DOHH2 (cell line): ENCODE measurements around the gene SSTR4.

Experiments
- H3F3A ChIP-seq: fragments of 200-600 bp; sonication (generic), shearing (Covaris generic); 2 replicates; pipeline ENCODE4 v1.6.0; 2016; ENCODE audit warnings: antibody characterized with exemption, mild to moderate bottlenecking; ENCODE audit not compliant: control insufficient read depth, insufficient read depth
- H3K27ac ChIP-seq: fragments of 200-600 bp; sonication (generic); 2 replicates; pipeline ENCODE4 v1.5.1; 2014; ENCODE audit warnings: low read depth, mild to moderate bottlenecking, low read length, moderate library complexity
- H3K27me3 ChIP-seq: fragments of 200-600 bp; sonication (generic); 2 replicates; pipeline ENCODE4 v1.6.1; 2014; ENCODE audit warnings: mild to moderate bottlenecking, low read length, mixed read lengths; ENCODE audit not compliant: control insufficient read depth
- H3K36me3 ChIP-seq: fragments of 200-600 bp; sonication (generic); 2 replicates; pipeline ENCODE4 v1.6.1; 2014; ENCODE audit warnings: mild to moderate bottlenecking, low read length, moderate library complexity, mixed read lengths; ENCODE audit not compliant: control insufficient read depth
- H3K4me1 ChIP-seq: fragments of 200-600 bp; sonication (generic); 2 replicates; pipeline ENCODE4 v1.6.1; 2014; ENCODE audit warnings: mild to moderate bottlenecking, low read length, mixed read lengths; ENCODE audit not compliant: control insufficient read depth
- H3K4me2 ChIP-seq: fragments of 200-600 bp; sonication (generic); 2 replicates; pipeline ENCODE4 v1.6.0; 2014; ENCODE audit warnings: mild to moderate bottlenecking, low read length, moderate library complexity
- H3K4me3 ChIP-seq: fragments of 200-600 bp; sonication (generic); 2 replicates; pipeline ENCODE4 v1.5.1; 2014; ENCODE audit warnings: mild to moderate bottlenecking, low read length, mixed read lengths
- H3K79me2 ChIP-seq: fragments of 200-600 bp; sonication (generic); 2 replicates; pipeline ENCODE4 v1.6.1; 2014; ENCODE audit warnings: mild to moderate bottlenecking, low read length, mixed read lengths; ENCODE audit not compliant: control insufficient read depth
- H3K9me2 ChIP-seq: fragments of 200-600 bp; sonication (generic); replicated peaks from 2 replicates; pipeline ENCODE4 v1.6.1; 2014; ENCODE audit warnings: mild to moderate bottlenecking, low read length, mixed read lengths; ENCODE audit not compliant: control insufficient read depth
- H3K9me3 ChIP-seq: fragments of 200-600 bp; sonication (generic); 2 replicates; pipeline ENCODE4 v1.6.1; 2014; ENCODE audit warnings: antibody characterized with exemption, low read length, mixed read lengths; ENCODE audit not compliant: control insufficient read depth, insufficient read depth
- H4K20me1 ChIP-seq: fragments of 200-600 bp; sonication (generic); 2 replicates; pipeline ENCODE4 v1.6.0; 2014; ENCODE audit warnings: low read depth, mild to moderate bottlenecking, antibody characterized with exemption, low read length, moderate library complexity; ENCODE audit not compliant: control insufficient read depth, insufficient read depth
- EZH2phosphoT487 ChIP-seq: fragments of 200-600 bp; sonication (generic); IDR thresholded peaks from 2 replicates; pipeline ENCODE4 v1.6.1; 2017; ENCODE audit warnings: borderline replicate concordance, mild to moderate bottlenecking, antibody characterized with exemption, low read length, moderate library complexity, mixed read lengths
- TF ChIP-seq, protein P1 (sequence below): fragments of 200-600 bp; sonication (generic); IDR thresholded peaks from one replicate; pipeline ENCODE4 v1.5.1; 2014; ENCODE audit warnings: antibody characterized with exemption, mild to moderate bottlenecking, low read depth, low read length; ENCODE audit not compliant: poor library complexity, severe bottlenecking

SSTR4 gene

DNA sequence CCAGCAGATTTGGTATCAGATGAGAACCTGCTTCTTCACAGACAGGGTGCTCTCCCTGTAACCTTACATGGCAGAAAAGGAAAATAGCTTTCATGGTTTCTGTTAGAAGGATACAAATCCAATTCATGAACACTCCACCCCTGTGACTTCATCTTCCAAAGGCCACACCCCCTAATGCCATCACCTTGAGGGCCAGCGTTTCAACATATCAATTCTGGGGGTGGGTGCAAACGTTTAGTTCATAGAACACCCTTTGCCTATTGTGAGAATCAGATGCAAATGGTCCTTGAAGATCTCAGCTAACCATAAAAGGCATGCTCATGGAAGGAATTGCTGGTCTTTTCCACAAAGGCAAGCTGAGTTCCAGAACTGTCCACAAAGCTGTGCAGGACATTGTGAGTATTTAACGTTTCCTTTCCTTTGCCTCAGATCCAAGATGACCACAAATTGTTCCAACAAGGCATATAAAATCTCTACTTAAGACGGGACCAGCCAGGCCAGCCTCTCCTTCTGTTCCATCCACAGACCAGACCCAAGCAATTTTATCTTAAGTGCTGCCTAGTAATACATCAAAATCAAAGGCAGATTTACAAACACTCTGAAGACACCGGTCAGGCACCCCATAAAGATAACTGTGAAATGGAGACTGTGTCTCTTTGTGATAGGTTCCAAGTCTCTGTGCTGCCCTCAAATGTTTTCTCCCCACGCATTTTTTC, 34.7 kb upstream of the SSTR4 start:
- Histone ChIP-seq H3K4me3 (no peak overlapping the region), H4K20me1 (no peaks in the 10 kb centered on the region), H3K36me3 (no peaks in the 10 kb centered on the region), H3K79me2 (no peaks in the 10 kb centered on the region), H3K9me2 (no peaks in the 10 kb centered on the region), H3K9me3 (no peaks in the 10 kb centered on the region), H3F3A (no peaks in the 10 kb centered on the region), H3K27me3 (no peaks in the 10 kb centered on the region), H3K4me2 (no peak overlapping the region), H3K4me1 (no peaks in the 10 kb centered on the region), H3K27ac (no peak overlapping the region)
- TF ChIP-seq, protein P1, sequence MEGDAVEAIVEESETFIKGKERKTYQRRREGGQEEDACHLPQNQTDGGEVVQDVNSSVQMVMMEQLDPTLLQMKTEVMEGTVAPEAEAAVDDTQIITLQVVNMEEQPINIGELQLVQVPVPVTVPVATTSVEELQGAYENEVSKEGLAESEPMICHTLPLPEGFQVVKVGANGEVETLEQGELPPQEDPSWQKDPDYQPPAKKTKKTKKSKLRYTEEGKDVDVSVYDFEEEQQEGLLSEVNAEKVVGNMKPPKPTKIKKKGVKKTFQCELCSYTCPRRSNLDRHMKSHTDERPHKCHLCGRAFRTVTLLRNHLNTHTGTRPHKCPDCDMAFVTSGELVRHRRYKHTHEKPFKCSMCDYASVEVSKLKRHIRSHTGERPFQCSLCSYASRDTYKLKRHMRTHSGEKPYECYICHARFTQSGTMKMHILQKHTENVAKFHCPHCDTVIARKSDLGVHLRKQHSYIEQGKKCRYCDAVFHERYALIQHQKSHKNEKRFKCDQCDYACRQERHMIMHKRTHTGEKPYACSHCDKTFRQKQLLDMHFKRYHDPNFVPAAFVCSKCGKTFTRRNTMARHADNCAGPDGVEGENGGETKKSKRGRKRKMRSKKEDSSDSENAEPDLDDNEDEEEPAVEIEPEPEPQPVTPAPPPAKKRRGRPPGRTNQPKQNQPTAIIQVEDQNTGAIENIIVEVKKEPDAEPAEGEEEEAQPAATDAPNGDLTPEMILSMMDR, result no peak
- TF ChIP-seq EZH2phosphoT487, result no peak

DNA sequence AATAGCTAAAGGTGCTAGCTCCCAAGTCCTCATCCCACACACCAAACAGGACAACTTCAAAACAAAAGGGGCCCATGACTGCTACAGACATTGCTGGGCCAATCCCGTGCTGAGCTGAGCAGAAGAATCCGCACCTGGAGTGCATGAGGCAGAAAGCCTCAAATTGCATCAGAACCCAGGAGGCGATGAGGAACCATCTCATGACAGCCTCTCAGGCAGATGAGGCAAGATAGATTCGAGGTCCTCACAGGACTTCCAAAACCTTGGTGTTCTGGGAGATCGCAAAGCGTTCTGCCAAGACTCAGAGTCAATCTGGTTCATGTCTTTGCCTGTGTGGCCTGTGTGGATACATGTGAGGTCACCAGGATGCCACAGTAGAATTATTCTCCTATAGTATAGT, 32.8 kb upstream of the SSTR4 start:
- Histone ChIP-seq H3K27me3 (no peaks in the 10 kb centered on the region), H3K4me1 (no peaks in the 10 kb centered on the region), H3F3A (no peaks in the 10 kb centered on the region), H4K20me1 (no peaks in the 10 kb centered on the region), H3K9me3 (no peaks in the 10 kb centered on the region), H3K4me3 (no peak overlapping the region), H3K36me3 (no peaks in the 10 kb centered on the region), H3K79me2 (no peaks in the 10 kb centered on the region), H3K4me2 (no peak overlapping the region), H3K9me2 (no peaks in the 10 kb centered on the region), H3K27ac (no peak overlapping the region)
- TF ChIP-seq, protein P1, result no peak
- no peak for TF ChIP-seq EZH2phosphoT487

DNA sequence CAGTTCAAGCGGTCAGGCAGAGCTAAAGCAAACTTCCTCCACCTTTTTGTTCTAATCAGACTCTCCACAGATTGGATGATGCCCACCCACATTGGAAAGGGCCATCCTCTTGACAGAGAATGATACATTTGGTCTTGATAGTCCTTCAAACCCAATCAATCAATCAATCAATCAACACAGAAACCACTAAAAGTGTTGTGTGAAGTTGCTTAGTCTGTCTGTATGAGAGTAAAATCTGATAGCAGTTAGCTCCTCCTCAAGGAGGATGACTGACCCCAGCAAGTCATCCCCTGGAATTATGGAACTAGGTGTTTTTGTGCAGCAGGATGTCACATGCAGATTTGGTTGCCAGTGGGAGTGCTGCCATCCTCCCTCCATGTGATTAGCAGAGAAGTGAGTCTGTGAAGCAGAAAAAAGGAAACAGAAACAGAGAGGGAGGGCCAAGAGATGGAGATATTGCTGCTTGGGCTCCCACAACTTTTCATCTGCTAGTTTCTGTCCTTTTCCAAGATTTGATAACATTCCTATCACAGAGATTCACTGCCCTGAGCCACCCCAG, 32.0 kb upstream of the SSTR4 start:
- no peaks in the 10 kb centered on the region for H3K4me1 ChIP-seq
- no peak for TF ChIP-seq EZH2phosphoT487
- TF ChIP-seq, protein P1, result no peak

More for the DNA sequence above, 32.0 kb upstream of the SSTR4 start:
- Histone ChIP-seq H3K4me2 (no peak overlapping the region), H3K4me3 (no peak overlapping the region), H3F3A (no peaks in the 10 kb centered on the region), H3K27ac (no peak overlapping the region), H3K9me2 (no peaks in the 10 kb centered on the region), H3K9me3 (no peaks in the 10 kb centered on the region), H3K36me3 (no peaks in the 10 kb centered on the region), H4K20me1 (no peaks in the 10 kb centered on the region), H3K79me2 (no peaks in the 10 kb centered on the region), H3K27me3 (no peaks in the 10 kb centered on the region)
